SK-N-SH treated with all-trans-retinoic acid at 6 μM for 48 hours (cell line): ENCODE data around the gene SLC26A1.
A peak's percentile ranks its signal among the peaks of the same experiment; 100 is the strongest.

Experiments
- ATAC-seq: fragments of 200-7000 bp; cut with Tn5 transposase; 3 replicates; pipeline ENCODE4 v1.9.1; 2020; ENCODE audit warnings: mild to moderate bottlenecking, moderate library complexity
- ARNTL ChIP-seq: fragments of 450-650 bp; formaldehyde crosslinking; IDR thresholded peaks from 2 replicates; pipeline ENCODE4 v1.5.0; 2020; ENCODE audit warnings: low read depth, mild to moderate bottlenecking, moderate library complexity, borderline replicate concordance
- BACH2 ChIP-seq: fragments of 250-450 bp; sonication (Bioruptor Pico); IDR thresholded peaks from 2 replicates; pipeline ENCODE4 v1.9.0; 2021; ENCODE audit warnings: mild to moderate bottlenecking, borderline replicate concordance
- CSDC2 ChIP-seq: fragments of 250-450 bp; sonication (Bioruptor Pico); IDR thresholded peaks from 2 replicates; pipeline ENCODE4 v1.5.0; 2020; ENCODE audit warnings: mild to moderate bottlenecking, moderate library complexity
- ESRRG ChIP-seq: fragments of 250-450 bp; sonication (Bioruptor Pico); IDR thresholded peaks from 2 replicates; pipeline ENCODE4 v1.6.1; 2021; ENCODE audit warnings: mild to moderate bottlenecking
- GLIS3 ChIP-seq: fragments of 250-450 bp; sonication (Bioruptor Pico); IDR thresholded peaks from 2 replicates; pipeline ENCODE4 v1.5.0; 2020; ENCODE audit warnings: mild to moderate bottlenecking, moderate library complexity
- ISL1 ChIP-seq: fragments of 250-450 bp; sonication (Bioruptor Pico); IDR thresholded peaks from 2 replicates; pipeline ENCODE4 v2.1.2; 2022; ENCODE audit warnings: mild to moderate bottlenecking, moderate library complexity
- OSR1 ChIP-seq: fragments of 250-450 bp; sonication (Bioruptor Pico); IDR thresholded peaks from 2 replicates; pipeline ENCODE4 v1.8.0; 2022; ENCODE audit warnings: moderate library complexity, mild to moderate bottlenecking, inconsistent platforms
- PPARA ChIP-seq: fragments of 250-450 bp; sonication (Bioruptor Pico); IDR thresholded peaks from 2 replicates; pipeline ENCODE4 v1.5.0; 2020; ENCODE audit warnings: mild to moderate bottlenecking, borderline replicate concordance
- RARB ChIP-seq: fragments of 250-450 bp; sonication (Bioruptor Pico); IDR thresholded peaks from 2 replicates; pipeline ENCODE4 v1.8.0; 2021; ENCODE audit warnings: mild to moderate bottlenecking, moderate library complexity
- SNAI2 ChIP-seq: fragments of 250-450 bp; sonication (Bioruptor Pico); IDR thresholded peaks from 2 replicates; pipeline ENCODE4 v1.5.0; 2020; ENCODE audit warnings: mild to moderate bottlenecking, moderate library complexity
- TCF4 ChIP-seq: fragments of 250-450 bp; sonication (Bioruptor Pico); IDR thresholded peaks from 2 replicates; pipeline ENCODE4 v1.8.0; 2021; ENCODE audit warnings: mild to moderate bottlenecking, moderate library complexity, borderline replicate concordance
- TOX ChIP-seq: fragments of 250-450 bp; sonication (Bioruptor Pico); IDR thresholded peaks from 2 replicates; pipeline ENCODE4 v1.8.0; 2021; ENCODE audit warnings: mild to moderate bottlenecking, moderate library complexity, borderline replicate concordance
- ZC3H10 ChIP-seq: fragments of 250-450 bp; sonication (Bioruptor Pico); IDR thresholded peaks from 2 replicates; pipeline ENCODE4 v1.5.1; 2021; ENCODE audit warnings: mild to moderate bottlenecking, moderate library complexity
- ZFP3 ChIP-seq: fragments of 250-450 bp; sonication (Bioruptor Pico); IDR thresholded peaks from 2 replicates; pipeline ENCODE4 v1.5.0; 2020; ENCODE audit warnings: mild to moderate bottlenecking, moderate library complexity
- ZFP30 ChIP-seq: fragments of 450-650 bp; formaldehyde crosslinking; IDR thresholded peaks from 2 replicates; pipeline ENCODE4 v1.5.0; 2022; ENCODE audit warnings: mild to moderate bottlenecking, moderate library complexity
- ZNF565 ChIP-seq: fragments of 450-650 bp; formaldehyde crosslinking; conservative IDR thresholded peaks from 2 replicates; pipeline ENCODE4 v1.5.0; 2020; ENCODE audit warnings: low read depth, mild to moderate bottlenecking, moderate library complexity
- ZNF70 ChIP-seq: fragments of 450-650 bp; formaldehyde crosslinking; IDR thresholded peaks from 2 replicates; pipeline ENCODE4 v1.5.0; 2020; ENCODE audit warnings: mild to moderate bottlenecking, moderate library complexity
- ZNF8 ChIP-seq: fragments of 450-650 bp; formaldehyde crosslinking; IDR thresholded peaks from 2 replicates; pipeline ENCODE4 v1.5.0; 2020; ENCODE audit warnings: mild to moderate bottlenecking, moderate library complexity
- TF ChIP-seq, protein P1 (sequence below): fragments of 250-450 bp; sonication (Bioruptor Pico); IDR thresholded peaks from 2 replicates; pipeline ENCODE4 v1.8.0; 2020; ENCODE audit warnings: mild to moderate bottlenecking, moderate library complexity, borderline replicate concordance
- TF ChIP-seq, protein P2 (sequence below): fragments of 250-450 bp; sonication (Bioruptor Pico); IDR thresholded peaks from 2 replicates; pipeline ENCODE4 v1.5.1; 2021; ENCODE audit warnings: mild to moderate bottlenecking, moderate library complexity
- TF ChIP-seq, protein P3 (sequence below): fragments of 250-450 bp; sonication (Bioruptor Pico); IDR thresholded peaks from 2 replicates; pipeline ENCODE4 v1.8.0; 2021; ENCODE audit warnings: low read depth, mild to moderate bottlenecking, moderate library complexity, borderline replicate concordance
- TF ChIP-seq, protein P4 (sequence below): fragments of 250-450 bp; sonication (Bioruptor Pico); IDR thresholded peaks from 2 replicates; pipeline ENCODE4 v1.5.0; 2020; ENCODE audit warnings: mild to moderate bottlenecking, moderate library complexity

Gene SLC26A1

DNA sequence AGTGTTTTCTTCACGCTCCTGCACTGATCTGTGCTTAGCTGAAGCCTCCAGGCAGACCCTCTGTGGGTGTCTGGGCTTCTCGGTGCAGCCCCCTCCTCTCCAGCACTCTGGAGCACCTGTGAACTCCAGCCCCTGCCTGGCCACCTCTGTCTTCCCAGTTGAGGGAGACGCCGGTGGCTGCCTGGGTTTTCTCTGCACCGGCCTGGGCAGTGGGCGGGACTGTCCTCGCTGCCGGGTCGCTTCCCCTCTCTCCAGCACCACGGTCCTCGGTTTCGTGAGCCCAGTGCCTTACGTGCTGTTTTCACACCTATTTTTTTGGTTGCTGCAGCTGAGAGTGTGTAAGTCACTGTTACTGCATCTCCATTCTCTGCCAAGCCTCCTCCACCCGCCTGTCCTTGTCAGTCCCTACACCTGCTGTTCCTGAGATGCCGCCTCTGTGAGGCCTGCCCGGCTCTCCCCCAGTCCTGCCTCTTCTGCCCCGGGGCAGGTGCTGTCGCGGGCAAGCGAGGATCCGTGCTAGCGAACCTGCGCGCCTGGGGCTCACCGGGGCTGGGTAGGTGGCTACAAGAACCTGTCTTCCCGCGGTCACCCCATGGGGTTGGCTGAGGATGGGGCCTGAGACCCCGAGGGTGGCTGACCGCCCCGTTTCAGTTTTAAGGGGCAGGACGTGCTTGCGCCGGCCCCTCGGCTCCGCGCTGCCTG, 15.8 kb upstream of the SLC26A1 start:
- no peak for TF ChIP-seq ZNF8 (CRISPR knock-in tag)
- no peak for TF ChIP-seq ZFP3
- TF ChIP-seq GLIS3 (CRISPR knock-in tag) = no peak
- no peak for TF ChIP-seq ESRRG (CRISPR knock-in tag)

DNA sequence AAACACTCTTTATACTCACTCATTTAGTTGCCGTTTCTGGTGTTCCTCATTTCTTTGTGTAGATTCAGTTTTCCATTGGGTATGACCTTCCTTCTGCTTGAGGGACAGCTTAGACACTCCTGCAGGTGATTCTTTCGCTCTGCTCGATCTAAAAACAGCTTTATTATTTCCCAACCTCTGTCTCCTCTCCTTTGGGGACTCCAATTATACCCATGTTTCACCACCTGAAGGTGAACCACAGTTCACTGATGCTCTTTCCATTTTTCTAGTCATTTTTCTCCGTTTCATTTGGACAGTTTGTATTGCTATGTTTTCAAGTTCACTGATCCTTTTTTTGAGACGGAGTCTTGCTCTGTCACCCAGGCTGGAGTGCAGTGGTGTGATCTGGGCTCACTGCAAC, 13.7 kb upstream of the SLC26A1 start:
- no peak for ATAC-seq

More for the DNA sequence above, 15.8 kb upstream of the SLC26A1 start:
- ATAC-seq = no peak

DNA sequence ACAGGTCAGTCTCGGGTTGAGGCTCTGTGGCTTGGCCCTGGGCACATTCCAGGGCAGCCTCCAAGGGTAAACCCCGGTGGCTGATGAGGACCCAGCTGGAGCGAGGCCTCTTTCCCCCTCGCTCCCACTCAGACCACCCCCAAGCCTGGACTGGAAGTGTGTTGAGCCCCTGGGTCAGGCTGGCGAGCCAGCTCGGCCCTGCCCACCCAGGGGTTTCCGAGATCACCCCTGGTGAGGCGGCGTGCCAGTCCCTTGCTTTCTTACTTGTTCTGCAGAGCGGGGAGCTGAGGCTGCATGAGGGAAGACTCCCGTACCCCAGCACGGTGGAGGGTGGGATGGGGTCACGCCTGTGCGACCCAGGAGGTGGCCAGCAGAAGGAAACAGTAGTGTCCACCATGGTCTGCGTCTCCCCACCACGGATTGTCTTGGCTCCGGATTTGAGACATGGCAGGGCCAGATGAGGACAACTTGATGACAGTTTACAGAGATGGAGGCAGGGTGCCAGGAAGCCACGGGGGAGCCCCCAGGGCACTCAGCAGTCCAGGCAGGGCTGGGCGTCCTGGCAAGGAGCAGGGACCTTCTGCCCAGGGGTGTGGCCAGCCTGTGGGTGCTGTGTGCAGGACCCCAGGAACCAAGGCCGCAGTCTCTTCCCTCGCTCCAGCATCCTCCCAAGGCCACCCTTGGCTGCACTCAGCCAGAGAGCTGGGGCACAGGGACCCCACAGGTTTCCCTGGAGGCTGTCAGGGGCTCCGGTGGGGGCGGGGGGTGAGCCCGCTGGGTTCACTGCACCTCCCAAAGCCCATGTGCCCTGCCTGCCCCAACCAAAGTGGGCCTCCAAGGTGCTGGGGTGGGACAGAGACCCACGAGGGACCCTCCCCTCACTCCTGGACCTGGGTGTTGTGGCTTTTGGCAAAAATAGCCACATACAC, 11.6 kb upstream of the SLC26A1 start:
- peak; percentile 3; the same call in 1 of the 3 replicates for ATAC-seq
- TF ChIP-seq ZC3H10 = no peak
- TF ChIP-seq, protein P1, sequence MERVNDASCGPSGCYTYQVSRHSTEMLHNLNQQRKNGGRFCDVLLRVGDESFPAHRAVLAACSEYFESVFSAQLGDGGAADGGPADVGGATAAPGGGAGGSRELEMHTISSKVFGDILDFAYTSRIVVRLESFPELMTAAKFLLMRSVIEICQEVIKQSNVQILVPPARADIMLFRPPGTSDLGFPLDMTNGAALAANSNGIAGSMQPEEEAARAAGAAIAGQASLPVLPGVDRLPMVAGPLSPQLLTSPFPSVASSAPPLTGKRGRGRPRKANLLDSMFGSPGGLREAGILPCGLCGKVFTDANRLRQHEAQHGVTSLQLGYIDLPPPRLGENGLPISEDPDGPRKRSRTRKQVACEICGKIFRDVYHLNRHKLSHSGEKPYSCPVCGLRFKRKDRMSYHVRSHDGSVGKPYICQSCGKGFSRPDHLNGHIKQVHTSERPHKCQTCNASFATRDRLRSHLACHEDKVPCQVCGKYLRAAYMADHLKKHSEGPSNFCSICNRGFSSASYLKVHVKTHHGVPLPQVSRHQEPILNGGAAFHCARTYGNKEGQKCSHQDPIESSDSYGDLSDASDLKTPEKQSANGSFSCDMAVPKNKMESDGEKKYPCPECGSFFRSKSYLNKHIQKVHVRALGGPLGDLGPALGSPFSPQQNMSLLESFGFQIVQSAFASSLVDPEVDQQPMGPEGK (CRISPR knock-in tag) = no peak
- TF ChIP-seq ESRRG (CRISPR knock-in tag) = no peak
- TF ChIP-seq, protein P2, sequence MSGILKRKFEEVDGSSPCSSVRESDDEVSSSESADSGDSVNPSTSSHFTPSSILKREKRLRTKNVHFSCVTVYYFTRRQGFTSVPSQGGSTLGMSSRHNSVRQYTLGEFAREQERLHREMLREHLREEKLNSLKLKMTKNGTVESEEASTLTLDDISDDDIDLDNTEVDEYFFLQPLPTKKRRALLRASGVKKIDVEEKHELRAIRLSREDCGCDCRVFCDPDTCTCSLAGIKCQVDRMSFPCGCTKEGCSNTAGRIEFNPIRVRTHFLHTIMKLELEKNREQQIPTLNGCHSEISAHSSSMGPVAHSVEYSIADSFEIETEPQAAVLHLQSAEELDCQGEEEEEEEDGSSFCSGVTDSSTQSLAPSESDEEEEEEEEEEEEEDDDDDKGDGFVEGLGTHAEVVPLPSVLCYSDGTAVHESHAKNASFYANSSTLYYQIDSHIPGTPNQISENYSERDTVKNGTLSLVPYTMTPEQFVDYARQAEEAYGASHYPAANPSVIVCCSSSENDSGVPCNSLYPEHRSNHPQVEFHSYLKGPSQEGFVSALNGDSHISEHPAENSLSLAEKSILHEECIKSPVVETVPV (CRISPR knock-in tag) = no peak
- TF ChIP-seq ZNF565 = no peak
- TF ChIP-seq, protein P3, sequence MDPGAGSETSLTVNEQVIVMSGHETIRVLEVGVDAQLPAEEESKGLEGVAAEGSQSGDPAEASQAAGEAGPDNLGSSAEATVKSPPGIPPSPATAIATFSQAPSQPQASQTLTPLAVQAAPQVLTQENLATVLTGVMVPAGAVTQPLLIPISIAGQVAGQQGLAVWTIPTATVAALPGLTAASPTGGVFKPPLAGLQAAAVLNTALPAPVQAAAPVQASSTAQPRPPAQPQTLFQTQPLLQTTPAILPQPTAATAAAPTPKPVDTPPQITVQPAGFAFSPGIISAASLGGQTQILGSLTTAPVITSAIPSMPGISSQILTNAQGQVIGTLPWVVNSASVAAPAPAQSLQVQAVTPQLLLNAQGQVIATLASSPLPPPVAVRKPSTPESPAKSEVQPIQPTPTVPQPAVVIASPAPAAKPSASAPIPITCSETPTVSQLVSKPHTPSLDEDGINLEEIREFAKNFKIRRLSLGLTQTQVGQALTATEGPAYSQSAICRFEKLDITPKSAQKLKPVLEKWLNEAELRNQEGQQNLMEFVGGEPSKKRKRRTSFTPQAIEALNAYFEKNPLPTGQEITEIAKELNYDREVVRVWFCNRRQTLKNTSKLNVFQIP (CRISPR knock-in tag) = no peak
- TF ChIP-seq TOX (CRISPR knock-in tag) = no peak
- TF ChIP-seq ZNF70 (CRISPR knock-in tag) = no peak
- no peak for TF ChIP-seq TCF4 (CRISPR knock-in tag)
- TF ChIP-seq RARB (CRISPR knock-in tag) = no peak
- TF ChIP-seq ZNF8 (CRISPR knock-in tag) = no peak
- no peak for TF ChIP-seq PPARA (CRISPR knock-in tag)
- no peak for TF ChIP-seq CSDC2 (CRISPR knock-in tag)
- no peak for TF ChIP-seq ARNTL (CRISPR knock-in tag)
- TF ChIP-seq SNAI2 = no peak
- TF ChIP-seq OSR1 (CRISPR knock-in tag) = no peak
- TF ChIP-seq, protein P4, sequence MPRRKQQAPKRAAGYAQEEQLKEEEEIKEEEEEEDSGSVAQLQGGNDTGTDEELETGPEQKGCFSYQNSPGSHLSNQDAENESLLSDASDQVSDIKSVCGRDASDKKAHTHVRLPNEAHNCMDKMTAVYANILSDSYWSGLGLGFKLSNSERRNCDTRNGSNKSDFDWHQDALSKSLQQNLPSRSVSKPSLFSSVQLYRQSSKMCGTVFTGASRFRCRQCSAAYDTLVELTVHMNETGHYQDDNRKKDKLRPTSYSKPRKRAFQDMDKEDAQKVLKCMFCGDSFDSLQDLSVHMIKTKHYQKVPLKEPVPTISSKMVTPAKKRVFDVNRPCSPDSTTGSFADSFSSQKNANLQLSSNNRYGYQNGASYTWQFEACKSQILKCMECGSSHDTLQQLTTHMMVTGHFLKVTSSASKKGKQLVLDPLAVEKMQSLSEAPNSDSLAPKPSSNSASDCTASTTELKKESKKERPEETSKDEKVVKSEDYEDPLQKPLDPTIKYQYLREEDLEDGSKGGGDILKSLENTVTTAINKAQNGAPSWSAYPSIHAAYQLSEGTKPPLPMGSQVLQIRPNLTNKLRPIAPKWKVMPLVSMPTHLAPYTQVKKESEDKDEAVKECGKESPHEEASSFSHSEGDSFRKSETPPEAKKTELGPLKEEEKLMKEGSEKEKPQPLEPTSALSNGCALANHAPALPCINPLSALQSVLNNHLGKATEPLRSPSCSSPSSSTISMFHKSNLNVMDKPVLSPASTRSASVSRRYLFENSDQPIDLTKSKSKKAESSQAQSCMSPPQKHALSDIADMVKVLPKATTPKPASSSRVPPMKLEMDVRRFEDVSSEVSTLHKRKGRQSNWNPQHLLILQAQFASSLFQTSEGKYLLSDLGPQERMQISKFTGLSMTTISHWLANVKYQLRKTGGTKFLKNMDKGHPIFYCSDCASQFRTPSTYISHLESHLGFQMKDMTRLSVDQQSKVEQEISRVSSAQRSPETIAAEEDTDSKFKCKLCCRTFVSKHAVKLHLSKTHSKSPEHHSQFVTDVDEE (CRISPR knock-in tag) = no peak
- no peak for TF ChIP-seq ZFP30 (CRISPR knock-in tag)

More for the DNA sequence above, 13.7 kb upstream of the SLC26A1 start:
- TF ChIP-seq SNAI2 = no peak
- TF ChIP-seq ZNF565 = no peak
- TF ChIP-seq ZNF70 (CRISPR knock-in tag) = no peak

DNA sequence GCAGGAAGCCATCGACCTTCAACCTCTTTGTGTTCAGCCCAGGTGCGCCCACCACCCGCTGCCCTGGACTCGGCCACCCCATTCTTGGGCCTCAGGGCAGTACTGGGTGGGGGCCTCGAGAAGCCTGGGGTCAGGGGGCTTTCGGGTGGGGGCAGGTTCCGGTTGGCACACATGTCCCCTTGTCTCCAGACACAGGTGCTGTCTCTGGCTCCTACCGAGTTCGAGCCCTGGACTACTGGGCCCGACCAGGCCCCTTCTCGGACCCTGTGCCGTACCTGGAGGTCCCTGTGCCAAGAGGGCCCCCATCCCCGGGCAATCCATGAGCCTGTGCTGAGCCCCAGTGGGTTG, 10.8 kb upstream of the SLC26A1 start:
- ATAC-seq = no peak
- no peak for TF ChIP-seq ZFP3
- TF ChIP-seq, protein P1 (CRISPR knock-in tag) = no peak
- TF ChIP-seq, protein P2 (CRISPR knock-in tag) = no peak
- no peak for TF ChIP-seq ZNF8 (CRISPR knock-in tag)
- TF ChIP-seq ESRRG (CRISPR knock-in tag) = no peak
- no peak for TF ChIP-seq ISL1 (CRISPR knock-in tag)
- TF ChIP-seq OSR1 (CRISPR knock-in tag) = no peak
- TF ChIP-seq BACH2 = no peak
- no peak for TF ChIP-seq RARB (CRISPR knock-in tag)
- TF ChIP-seq ZC3H10 = no peak
